PC-3 (cell line): ENCODE results near the gene TBC1D8.

ENCODE experiments used
- EZH2 ChIP-seq: fragments of 300-600 bp; sonication (generic); IDR thresholded peaks from one replicate; pipeline ENCODE4 v1.6.1; 2017; ENCODE audit warnings: antibody characterized with exemption, mild to moderate bottlenecking, low read length; ENCODE audit not compliant: unreplicated experiment
- EZH2phosphoT487 ChIP-seq: fragments of 300-600 bp; sonication (generic); IDR thresholded peaks from 2 replicates; pipeline ENCODE4 v1.6.1; 2018; ENCODE audit warnings: mild to moderate bottlenecking, antibody characterized with exemption, low read length, borderline replicate concordance
- TF ChIP-seq, protein P1 (sequence below): fragments of 300-600 bp; sonication (generic); conservative IDR thresholded peaks from 2 replicates; pipeline ENCODE4 v1.5.1; 2017; ENCODE audit warnings: antibody characterized with exemption, low read depth, mild to moderate bottlenecking, low read length

DNA sequence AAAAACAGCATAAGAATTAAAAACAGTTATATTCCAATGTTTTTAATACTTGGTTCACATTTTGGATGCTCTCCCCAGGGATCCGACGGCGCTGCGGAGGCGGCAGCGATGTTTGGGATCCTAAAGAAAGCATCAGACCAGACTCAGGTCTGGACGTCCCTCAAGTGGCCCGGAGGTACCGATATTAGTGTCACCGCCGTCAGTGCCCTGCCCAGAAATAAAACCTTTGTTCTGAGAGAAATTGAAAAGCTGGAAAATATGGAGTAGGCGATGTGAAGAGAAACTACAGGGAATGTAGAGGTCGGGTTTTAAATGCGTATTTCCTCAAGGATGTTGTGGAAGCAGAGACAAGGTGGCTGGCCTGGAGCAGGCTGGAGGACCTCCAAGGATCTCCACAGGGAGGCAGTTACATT, 683 bp upstream of the TBC1D8 start:
- TF ChIP-seq EZH2phosphoT487 (no peak), EZH2 (no peak)
- TF ChIP-seq, protein P1, sequence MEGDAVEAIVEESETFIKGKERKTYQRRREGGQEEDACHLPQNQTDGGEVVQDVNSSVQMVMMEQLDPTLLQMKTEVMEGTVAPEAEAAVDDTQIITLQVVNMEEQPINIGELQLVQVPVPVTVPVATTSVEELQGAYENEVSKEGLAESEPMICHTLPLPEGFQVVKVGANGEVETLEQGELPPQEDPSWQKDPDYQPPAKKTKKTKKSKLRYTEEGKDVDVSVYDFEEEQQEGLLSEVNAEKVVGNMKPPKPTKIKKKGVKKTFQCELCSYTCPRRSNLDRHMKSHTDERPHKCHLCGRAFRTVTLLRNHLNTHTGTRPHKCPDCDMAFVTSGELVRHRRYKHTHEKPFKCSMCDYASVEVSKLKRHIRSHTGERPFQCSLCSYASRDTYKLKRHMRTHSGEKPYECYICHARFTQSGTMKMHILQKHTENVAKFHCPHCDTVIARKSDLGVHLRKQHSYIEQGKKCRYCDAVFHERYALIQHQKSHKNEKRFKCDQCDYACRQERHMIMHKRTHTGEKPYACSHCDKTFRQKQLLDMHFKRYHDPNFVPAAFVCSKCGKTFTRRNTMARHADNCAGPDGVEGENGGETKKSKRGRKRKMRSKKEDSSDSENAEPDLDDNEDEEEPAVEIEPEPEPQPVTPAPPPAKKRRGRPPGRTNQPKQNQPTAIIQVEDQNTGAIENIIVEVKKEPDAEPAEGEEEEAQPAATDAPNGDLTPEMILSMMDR, result no peak
